Retinal pigment epithelial cell (primary cell): Measurements from ENCODE around the gene PIK3C2G.

Experiments
- DNase-seq: peaks from one replicate; pipeline ENCODE4 v3.0.0-alpha.2; 2010; ENCODE audit warnings: low read depth
- H3K4me3 ChIP-seq: 2 replicates; pipeline ENCODE4 v1.5.1; 2011; ENCODE audit warnings: mild to moderate bottlenecking, low read length, control low read depth, moderate library complexity
- TF ChIP-seq, protein P1 (sequence below): conservative IDR thresholded peaks from 2 replicates; pipeline ENCODE4 v1.5.1; 2011; ENCODE audit warnings: low read depth, low read length, control low read depth, inconsistent platforms

PIK3C2G gene

GRCh38 chr12:18629916-18630315 lies 368.6 kb downstream of the PIK3C2G start:
- DNase-seq = no peak
- TF ChIP-seq, protein P1, sequence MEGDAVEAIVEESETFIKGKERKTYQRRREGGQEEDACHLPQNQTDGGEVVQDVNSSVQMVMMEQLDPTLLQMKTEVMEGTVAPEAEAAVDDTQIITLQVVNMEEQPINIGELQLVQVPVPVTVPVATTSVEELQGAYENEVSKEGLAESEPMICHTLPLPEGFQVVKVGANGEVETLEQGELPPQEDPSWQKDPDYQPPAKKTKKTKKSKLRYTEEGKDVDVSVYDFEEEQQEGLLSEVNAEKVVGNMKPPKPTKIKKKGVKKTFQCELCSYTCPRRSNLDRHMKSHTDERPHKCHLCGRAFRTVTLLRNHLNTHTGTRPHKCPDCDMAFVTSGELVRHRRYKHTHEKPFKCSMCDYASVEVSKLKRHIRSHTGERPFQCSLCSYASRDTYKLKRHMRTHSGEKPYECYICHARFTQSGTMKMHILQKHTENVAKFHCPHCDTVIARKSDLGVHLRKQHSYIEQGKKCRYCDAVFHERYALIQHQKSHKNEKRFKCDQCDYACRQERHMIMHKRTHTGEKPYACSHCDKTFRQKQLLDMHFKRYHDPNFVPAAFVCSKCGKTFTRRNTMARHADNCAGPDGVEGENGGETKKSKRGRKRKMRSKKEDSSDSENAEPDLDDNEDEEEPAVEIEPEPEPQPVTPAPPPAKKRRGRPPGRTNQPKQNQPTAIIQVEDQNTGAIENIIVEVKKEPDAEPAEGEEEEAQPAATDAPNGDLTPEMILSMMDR = no peak
- H3K4me3 ChIP-seq = no peak overlapping the region

DNA sequence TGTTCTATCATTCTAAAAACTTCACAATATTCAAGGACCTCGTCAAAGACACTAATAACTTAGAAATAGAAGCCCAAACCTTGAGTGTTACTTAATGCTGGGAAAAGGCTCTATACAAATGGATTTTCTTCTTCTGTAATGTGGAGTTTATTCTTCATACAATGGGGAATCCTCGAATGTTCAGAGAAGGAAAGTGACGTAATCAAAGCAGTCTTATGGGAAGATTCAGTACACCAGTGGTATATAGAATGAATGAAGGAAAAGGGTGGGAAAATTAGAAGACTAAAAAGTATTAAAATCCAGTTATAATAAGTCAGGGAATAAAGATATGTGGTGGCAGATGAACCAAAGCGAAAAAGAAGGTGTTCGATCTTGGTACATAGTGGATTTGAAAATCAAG lies 370.0 kb downstream of the PIK3C2G start:
- no peak overlapping the region for H3K4me3 ChIP-seq
- no peak for DNase-seq
- TF ChIP-seq, protein P1 = no peak

GRCh38 chr12:18632848-18633247 lies 371.5 kb downstream of the PIK3C2G start:
- TF ChIP-seq, protein P1 = no peak
- DNase-seq = no peak
- H3K4me3 ChIP-seq = no peak overlapping the region

DNA sequence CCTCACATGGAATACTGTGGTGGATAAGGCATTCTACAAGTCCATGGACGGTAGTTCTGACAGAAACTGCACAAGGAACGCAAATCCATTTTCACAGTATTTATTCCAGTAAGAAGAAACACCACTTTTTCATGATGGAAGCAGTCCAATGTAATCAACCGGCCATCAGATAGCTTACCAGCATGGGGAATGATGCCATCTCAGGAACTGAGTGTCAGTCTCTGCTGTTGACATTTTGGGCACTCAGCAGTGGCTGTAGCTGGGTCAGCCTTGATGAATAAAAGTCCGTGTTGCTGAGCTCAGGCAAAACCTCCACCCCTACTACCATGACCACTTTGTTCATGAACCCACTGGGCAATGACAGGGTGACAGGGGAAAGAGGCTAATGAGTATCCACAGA lies 373.1 kb downstream of the PIK3C2G start:
- no peak overlapping the region for H3K4me3 ChIP-seq
- DNase-seq = no peak
- TF ChIP-seq, protein P1 = no peak

DNA sequence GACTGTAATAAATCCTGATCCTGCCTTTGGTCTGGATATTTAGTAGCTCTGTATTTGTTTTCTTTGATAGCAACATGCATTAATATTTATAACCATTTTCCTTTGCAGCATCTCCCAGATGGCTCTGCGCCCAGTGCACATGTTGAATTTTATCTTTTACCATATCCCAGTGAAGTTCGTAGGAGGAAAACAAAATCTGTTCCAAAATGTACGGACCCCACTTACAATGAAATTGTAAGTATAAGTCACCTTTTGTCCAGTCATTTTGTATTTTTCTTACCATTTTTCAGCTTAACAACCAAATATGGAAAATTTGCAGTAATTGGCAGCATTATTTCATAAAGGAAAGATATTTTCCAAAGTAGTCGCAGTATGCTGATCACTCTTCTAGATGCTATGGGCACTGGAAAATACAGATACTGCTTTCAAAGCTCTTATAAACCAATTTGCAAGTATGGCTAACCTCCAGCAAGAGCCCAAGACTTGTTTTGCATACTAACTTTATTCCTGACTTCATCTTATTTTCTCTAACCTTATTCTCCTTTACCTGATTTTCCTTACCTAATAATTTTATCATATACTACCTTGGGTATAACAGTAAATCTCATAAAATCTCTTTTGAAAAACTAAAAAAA lies 379.1 kb downstream of the PIK3C2G start:
- TF ChIP-seq, protein P1 = no peak
- no peak for DNase-seq

DNA sequence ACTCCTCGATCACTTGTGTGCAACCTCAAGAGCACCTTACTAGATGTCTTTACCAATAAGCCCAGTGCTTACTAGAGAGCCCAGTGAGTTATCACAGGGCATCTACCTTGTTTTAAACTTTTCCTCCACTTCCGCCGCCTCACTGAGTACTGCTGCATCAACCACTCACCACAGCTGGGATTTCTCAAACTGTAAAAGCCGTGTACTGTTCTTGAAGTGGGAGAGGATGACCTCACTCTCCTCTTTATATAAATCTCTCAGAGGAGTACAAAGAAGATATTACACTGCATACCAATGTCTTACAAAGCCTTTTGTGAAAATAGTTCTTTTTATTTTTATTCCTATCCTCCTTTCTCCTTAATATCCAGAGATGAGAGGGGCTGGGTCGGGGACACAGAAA lies 382.4 kb downstream of the PIK3C2G start:
- DNase-seq = no peak
- TF ChIP-seq, protein P1 = no peak
- no peak overlapping the region for H3K4me3 ChIP-seq

More for the DNA sequence above, 379.1 kb downstream of the PIK3C2G start:
- H3K4me3 ChIP-seq = no peak overlapping the region

DNA sequence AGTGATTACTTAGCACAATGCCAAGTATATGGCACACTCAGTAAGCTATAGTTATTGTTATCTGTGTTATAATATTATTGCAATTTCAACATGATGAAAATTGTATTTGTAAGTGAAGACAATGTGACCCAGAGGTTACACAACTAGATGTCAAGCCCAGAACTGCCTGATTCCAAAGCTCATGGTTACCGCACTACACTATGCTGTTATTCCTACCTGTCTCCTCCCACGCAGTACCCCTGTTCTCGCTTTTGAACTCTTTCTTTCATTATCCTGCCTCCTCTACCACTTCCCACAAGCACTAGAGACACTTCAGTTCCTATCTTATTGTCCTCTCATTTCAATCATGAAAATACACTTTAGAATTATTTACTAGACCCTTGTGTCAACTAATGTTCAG lies 383.2 kb downstream of the PIK3C2G start:
- no peak for DNase-seq
- TF ChIP-seq, protein P1 = no peak
- H3K4me3 ChIP-seq = no peak overlapping the region
